Middle frontal gyrus (tissue), 1 donor: ENCODE data around the gene ST7.

ENCODE experiments used
- DNase-seq: peaks from one replicate; pipeline ENCODE4 v3.0.0-alpha.2; 2015; ENCODE audit warnings: low spot score; ENCODE audit errors: extremely low spot score

ST7 gene

DNA sequence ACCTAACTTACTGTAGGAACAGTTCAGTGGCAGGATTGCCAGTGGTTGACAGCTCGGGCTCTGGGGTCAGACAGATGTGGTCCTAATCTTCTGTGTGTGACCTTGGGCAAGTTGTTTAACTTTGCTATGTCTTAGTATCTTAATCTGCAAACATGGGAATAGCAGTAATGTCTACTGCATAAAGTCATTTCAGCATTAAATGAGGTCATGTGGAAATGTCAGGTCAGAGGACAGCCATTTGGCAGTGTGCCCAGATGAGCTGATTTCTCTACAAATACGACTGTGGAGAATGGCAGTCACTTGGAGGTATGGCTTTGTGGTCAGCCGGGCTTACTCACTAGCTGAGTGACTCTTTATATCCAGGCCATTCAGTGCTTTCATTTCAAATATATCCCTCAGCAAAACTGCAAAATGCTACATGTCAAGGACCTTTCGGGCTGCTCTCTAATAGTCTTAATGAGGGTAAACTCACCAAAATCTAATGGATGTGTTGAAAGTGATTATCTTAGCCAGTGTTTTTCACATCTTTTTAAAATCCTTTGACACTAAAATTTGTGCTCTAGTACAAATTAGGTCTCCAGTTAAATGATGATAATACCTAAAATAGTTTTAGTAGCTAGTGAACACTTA lies 171.4 kb downstream of the ST7 start:
- DNase-seq: no peak

DNA sequence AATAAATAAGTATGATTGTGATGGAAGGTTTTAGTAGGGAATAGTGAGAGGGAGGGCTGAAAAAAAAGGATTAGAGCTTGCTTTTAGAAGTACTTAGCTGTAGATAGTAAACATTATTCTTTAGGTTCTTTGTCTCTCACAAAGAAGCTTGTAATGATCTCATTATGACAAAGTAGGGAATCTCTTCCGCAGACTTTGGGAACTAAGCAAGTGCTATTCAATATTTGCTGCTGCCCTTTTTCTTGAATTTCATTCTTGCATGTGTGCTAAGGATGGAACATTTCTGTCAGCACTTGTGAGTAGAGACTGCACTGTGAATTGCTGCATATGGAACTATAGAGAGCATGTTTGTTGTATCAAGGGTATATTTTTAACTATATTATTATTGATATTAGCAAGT lies 173.4 kb downstream of the ST7 start:
- DNase-seq: no peak

DNA sequence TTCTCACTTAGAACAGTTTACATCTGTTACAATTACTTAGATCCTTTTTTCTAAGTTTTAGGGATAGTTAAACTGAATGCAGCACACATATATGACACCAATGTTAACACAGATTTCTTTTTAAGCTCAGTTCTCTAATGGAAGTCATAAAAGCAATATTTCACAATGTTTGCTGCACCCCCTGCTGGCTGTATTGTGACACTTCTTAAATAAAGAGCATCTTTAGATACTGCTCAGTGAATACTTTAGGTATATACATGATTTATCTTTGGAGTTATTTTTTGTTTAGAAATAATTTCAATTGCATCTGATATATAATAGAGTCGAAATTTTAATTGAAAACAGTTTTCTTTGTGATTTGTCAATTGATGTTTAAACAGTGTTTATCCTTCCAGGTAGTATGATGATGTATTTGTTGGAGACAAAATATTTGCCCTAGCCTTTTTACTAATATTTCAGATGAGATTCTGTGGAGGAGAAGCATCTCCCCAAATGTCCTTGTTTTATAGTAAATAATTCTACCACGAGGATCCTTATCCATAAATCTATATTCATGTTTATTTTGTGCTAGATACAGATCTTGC lies 174.4 kb downstream of the ST7 start:
- DNase-seq: peak; percentile 66

DNA sequence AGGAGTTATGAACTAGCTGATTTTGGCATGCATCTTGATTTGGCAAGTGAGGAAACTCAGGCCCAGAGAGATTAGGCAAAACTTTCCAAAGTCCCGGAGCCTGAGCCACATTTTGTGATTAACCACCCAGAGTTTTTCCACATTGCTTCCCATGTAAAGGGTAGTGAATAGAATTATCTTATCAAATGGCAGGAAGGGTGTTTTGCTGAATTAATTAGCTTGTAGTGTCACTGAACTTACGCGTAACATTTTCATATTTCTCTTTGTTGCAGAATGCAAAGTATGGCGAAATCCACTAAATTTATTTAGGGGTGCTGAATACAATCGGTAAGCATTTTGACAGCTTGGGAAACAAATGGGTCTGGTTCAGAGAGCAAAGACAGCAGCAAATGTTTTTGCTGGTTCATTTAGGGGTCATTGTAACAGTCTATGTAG lies 176.2 kb downstream of the ST7 start:
- DNase-seq: no peak

DNA sequence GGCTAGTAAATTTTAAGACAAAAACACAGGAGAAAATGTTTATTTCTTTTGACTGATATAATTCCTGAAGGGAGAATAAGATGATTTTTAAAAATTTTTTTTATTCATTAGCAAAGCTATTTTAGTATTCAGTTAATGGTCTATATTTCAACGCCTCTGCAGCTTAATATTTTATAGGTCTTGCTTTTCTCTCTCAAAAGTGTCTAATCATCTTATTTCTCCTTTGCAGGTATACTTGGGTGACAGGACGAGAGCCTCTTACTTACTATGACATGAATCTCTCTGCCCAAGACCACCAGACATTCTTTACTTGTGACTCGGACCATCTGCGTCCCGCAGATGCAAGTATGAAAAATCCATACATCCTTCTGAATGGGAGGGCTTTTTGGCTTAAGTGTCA lies 177.0 kb downstream of the ST7 start:
- no peak for DNase-seq

DNA sequence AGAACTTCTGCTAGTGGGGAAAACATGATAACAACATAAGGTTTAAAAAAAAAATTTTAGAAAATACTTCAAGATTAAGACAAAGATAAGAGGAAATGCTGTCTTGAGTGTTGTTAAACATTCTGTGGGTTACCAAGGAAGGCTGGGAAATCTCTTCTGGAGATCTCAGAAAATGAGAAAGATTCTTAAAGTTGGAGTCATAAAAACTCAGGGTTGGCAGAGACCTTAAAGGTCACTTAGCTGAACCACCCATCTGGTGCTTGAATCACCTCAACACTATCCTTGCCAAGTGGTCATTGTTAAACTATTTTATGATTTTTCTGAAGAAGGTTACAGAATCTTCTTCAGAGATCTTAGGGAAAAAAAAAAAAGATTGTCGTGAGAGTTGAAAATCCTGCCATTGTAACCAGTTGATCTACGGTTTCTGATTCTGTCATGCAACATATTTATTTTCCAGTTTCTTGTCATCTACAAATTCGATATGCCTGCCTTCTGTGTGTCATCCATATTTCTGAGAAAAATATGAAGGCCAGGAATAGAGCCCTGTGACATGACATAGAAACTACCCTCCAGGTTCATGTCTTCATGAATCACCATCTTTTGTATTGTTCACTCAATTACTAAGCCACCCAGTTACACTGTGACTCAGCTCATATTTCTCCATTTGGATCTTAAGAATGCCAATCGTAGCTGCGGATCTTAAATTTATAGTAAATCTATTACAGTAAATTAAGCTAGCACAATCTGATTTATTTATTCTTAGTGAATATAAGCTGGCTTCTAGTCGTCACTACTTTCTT lies 179.2 kb downstream of the ST7 start:
- no peak for DNase-seq

DNA sequence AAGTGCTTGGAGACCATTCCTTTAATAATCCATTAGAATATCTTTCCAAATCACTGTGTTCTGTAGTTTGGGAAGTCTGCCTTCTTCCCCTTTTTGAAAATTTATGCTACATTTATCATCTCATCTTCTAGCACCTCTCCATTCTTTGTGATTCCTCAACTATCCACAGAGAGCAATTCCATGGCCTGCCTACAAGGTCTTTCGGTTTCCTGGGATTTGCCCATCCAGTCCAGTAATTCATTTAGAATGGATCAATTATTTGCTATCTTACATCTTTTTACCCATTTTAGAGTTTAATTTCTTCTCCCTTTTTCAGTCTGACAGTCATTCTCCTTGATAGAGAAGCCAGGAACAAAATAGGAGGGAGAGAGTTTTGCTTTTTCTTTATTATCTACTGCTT lies 179.8 kb downstream of the ST7 start:
- DNase-seq: no peak

DNA sequence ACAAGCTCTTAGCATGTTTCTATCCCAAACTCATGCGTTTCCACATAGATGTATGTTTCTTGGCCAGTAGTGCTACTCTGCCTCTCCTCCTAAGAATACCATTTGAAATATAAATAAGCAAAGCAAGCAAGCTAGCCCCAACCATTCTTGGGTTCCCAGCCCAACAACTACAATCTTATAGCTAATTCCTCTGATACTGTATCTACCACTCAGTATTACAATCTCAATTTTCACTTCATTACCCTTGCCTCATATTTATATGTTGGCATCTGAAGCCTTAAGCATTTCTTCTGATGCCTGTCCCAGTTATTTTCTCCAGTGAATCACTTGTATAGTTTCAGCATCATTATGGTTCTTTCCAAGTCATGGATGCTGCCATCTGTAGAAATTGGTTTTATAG lies 181.1 kb downstream of the ST7 start:
- DNase-seq: no peak

DNA sequence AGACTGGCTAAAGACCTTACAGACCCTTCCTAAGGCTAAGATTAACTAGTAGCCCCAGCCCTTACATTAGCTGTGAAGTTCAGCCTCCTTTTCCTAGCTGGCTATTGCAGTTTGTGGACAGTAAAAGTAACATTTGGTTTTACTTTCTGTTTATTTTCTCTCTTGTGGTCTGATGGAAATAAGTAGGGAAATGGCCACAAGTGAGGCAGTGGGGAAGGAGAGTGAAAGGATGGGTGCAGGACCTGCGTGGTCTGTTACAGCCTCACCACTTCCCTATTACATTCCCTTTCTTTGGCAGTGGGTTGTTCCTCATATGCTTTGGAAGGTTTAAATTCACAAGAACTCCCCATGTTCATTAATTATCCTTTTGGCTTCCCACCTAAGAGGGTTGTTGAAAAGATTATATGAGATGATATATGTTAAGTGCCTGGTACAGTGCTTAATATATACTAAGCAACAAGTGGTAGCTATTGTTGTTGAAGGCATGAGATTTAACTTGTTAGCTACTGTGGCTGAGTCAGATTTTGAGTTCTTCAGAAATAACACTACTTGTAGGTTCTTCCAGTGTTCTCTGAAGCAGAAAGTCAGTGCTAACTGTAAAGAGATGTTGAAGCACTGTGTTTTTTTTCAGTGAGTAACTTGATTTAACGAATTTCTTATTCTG lies 181.7 kb downstream of the ST7 start:
- DNase-seq: no peak

DNA sequence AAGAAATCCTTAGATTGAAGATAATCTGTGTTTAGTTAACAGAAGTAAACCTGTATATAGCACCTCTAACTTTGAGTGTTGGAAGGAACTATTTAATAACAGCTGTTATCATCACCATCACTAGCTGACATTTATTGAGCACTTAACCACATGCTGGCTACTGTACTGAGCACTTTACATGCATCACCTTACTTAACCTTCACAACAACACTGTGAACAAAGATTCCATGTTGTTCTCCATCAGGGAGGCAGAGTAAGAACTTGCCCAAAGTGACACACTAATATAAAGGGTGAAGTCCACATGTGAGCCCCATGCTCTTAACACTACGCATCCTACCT lies 182.2 kb downstream of the ST7 start:
- no peak for DNase-seq

DNA sequence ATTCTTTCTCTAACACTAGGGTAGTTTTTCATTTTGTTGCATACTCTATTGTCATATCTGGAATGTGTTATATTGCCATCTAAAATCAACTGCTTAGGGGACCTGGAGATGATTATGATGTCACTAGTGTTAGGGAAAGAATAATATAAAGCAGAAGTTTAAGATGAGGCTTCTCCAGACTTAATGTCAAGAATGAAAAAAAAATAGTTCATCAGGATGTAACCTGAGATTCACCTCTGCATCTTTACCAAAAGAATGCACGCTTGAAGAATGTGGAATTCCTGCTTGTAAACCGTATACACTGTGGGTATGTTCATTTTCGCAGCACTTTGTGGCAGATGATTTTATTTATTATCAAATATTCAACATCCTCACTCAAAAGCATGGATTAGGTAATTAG lies 184.6 kb downstream of the ST7 start:
- no peak for DNase-seq

DNA sequence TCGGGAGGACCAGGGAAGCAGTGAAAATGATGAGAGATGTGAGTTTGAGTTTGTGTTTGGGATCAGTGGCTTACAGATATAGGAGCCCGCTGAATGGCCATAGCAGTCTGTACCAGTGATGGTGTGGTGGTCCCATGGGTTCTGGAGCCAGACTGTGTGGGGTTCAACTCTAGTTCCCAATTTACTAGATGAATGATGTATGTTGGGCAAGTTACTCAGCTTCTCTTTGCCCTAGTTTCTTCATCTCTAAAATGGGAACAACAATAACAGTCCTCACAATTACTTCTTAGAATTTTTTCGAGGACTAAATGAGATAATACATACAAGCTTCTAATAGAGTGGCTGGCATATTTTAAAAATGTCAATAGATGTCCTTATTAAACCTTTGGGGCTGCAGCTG lies 185.2 kb downstream of the ST7 start:
- no peak for DNase-seq

DNA sequence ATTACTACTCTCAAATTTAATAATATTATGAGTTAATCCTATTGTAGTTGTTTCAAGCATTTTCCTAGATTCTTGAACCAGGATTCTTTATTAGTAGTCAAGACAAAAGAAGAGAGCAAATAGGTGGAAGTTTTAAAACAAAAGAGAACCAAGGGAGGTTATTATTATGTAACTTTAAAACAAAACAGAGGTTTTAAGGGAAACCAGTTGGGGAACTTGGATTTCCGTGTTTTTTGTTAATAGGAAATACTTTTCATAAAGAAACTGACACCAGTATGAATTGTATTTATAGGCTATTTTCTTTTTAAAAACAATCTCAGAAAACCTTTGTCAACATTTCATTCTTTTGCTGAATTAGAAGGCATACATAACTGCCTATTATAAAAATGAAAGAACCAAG lies 185.7 kb downstream of the ST7 start:
- DNase-seq: no peak

DNA sequence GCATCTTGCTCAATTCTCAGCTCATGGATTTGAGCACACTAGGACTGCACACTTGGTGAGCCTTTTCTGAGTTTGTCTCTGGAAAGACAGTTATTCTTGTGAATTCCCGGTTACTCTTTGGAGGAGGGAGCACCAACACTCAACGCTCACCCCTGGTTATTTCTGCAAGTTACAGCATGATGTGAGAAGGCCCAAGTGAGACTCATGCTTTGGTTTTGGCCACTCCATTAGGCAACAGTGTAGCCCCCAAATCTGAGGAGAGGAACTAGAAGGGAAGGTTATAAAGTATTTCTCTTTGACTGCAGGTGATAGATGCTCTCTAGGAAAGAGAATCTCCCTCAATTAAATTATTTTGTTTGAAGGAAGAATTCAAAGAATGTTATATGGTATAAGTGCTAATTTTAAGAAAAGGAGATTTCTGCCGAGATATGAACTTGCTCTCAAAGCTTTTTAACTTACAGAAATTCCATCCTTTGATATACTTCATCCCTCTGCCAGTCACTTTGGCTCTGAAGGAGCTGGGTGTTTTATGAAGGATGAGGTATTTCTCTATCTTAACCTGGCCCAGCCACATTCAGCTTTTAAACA lies 186.2 kb downstream of the ST7 start:
- DNase-seq: no peak

DNA sequence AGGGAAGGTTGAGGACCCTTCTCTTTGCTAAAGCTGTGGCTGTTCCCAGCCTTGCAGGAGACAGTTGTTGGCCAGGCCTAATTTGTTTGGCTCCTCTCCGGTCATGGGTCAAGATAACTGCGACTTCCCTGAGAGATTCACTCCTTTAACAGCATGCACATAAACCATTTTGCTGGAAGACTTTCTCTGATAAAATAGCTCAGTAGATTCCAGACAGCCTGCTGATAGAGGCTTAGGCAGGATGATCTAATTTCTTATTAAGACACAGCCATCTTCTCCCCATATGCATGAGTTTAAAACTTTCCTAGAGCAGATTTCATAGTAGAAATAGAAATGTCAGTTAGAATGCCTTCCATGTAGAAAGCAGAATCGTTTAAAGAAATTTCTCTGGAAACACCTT lies 187.6 kb downstream of the ST7 start:
- DNase-seq: no peak

DNA sequence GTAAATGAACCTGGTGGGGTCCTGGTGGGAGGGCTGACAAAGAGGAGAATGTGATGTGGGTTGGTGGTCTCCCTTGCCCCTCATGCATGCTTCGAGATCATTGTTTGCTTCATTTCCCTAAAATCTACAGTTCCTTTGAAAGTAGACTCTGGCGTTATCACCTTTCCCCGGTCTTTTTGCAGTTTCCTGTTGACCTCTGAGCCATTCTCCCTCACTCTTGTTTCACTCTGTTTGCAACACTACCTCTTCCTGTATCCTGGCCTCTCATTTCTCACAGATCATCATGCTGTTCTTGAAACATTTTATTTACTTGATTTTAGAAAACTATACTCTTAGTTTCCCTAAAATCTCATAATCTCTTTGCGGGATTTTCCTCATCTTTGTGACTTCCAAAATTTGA lies 189.8 kb downstream of the ST7 start:
- no peak for DNase-seq

DNA sequence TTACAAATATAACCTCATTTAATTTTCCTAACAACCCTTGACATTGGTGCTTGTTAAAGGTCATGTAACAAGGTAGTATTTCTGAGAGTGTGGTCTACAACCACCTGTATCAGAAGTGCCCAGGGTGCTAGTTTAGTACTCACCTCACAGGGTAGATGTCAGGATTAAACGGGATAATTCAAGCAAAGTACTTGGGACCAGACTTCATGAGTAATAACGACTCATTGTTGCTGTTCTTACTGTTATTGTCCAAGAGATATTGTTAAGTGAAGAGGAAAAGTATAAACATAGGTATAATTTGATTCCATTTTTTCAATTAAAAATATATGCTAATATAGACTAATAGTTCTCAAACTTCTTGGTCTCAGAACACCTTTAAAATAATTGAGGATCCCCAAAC lies 190.3 kb downstream of the ST7 start:
- DNase-seq: no peak

DNA sequence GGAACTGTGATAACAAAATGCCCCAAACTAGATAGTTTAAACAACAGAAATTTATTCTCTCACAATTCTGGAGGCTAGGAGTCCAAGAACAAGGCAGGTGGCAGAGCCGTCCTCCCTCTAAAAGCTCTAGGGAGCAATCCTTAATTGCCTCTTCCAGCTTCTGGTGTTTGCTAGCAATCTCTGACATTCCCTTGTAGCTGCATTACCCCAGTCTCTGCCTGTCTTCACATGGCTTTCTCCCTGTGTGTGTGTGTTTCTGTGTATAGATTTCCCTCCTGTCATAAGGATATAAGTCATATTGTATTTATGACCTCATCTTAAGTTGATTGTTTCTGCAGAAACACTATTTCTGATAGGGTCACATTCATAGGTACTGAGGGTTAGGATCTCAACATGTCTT lies 192.0 kb downstream of the ST7 start:
- DNase-seq: no peak

DNA sequence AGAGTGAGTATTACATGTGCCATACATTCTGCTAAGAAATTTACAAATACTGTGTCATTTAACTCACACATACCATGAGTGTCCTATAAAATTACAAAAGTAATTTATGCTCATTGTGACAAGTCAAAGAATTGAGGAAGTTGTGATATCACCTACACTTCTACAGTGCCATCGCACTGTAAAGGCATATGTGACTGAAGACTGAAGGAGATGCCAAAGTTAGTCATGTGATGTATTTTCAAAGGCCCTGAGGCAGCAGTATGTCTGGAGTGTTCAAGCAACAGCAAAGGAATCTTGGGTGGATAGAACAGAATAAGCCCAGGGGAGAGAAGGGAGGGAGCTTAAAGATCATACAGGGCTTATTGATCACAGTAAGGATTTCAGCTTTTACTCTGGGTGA lies 192.8 kb downstream of the ST7 start:
- DNase-seq: no peak

DNA sequence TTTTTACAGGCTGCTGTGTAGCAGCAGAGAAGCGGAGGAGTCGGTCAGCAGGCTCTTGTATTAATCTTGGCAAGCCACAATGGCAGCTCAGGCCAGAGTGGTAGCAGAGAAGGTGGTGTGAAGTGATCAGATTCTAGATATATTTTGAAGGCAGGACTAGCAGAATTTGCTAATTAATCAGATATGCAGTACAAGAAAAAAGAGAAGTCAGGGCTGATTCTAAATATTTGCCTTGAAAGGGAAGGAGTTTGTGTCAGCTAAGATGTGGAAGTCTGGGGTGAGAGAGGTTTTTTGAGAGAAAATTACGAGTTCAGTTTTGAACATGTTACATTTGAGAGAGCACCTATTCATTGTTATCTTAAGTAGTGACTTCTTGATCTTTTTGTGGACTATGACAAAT lies 193.2 kb downstream of the ST7 start:
- DNase-seq: no peak

DNA sequence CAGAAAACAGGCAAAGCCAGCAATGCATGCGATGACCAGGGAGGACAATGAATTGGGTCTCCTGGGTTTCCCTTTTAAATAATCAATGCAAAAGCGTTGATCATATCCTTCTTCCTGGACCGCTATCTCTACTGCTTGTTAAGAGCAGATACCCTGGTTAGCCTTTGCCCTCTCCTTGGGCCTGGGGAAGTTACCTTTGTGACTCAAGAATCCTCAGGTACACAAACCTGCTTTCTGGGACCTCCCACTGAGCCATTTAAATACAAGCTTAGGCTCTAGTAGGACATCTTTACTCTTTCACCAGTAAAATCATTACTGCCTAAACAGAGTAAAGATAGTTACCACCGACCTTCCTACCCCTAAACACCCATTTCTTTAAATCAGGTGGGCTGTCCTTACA lies 195.7 kb downstream of the ST7 start:
- DNase-seq: no peak

DNA sequence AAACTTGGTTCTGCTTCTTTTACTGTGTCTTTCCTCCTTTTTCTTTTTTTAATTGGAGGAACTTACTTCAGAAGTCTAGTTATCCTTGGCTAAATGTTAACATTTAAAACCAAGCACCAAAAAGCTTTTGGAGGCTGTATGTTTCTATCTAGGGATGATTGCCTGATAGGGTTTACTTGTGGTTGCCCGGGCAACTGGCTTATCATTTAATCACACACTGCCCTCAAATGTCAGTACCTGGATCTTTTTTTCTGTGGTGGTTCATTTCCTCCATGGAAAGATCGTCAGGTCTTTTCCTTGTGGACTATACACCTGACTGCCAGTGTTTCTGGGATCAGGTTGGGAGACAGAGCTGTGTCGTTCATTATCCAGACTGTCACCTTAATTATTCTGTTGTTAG lies 196.4 kb downstream of the ST7 start:
- DNase-seq: no peak
